Gastrocnemius medialis (tissue), 4 donors: ENCODE data around the gene LILRB4. TPM values are rescaled to one million over a fixed set of nuclear protein-coding genes. Genes with fewer than 3 reads are reported as not detected.

Experiments
- ATAC-seq, 2 donors: fragments of 150-250 bp; one replicate each; pipeline ENCODE4 v1.9.1; 2016
- DNase-seq, 2 donors: peaks; one replicate each; pipeline ENCODE4 v3.0.0-alpha.2; 2019
- H3K27ac ChIP-seq, 4 donors: fragments of 200-600 bp; sonication (generic); 1 replicate in 1 of 4; 2 replicates in 3 of 4; pipeline ENCODE4 v1.5.1; 2016 to 2018; ENCODE audit warnings: mild to moderate bottlenecking in 2 of 4, moderate library complexity in 1 of 4
- H3K27me3 ChIP-seq, 3 donors: fragments of 200-600 bp; sonication (generic) in 2 of 3; 1 replicate in 1 of 3; 2 replicates in 2 of 3; pipeline versions ENCODE4 v1.5.1 to v1.6.0; 2016 to 2019; ENCODE audit warnings: mild to moderate bottlenecking in 1 of 3, moderate library complexity in 1 of 3
- H3K36me3 ChIP-seq, 2 donors: fragments of 200-600 bp; sonication (generic) in 1 of 2; one replicate each; pipeline ENCODE4 v1.5.1; 2017 to 2018
- H3K4me1 ChIP-seq, 2 donors: fragments of 200-600 bp; sonication (generic) in 1 of 2; one replicate each; pipeline ENCODE4 v1.5.1; 2016 to 2017; ENCODE audit warnings: mild to moderate bottlenecking in 2 of 2
- H3K4me3 ChIP-seq, 4 donors: fragments of 200-600 bp; sonication (generic) in 3 of 4; 1 replicate in 1 of 4; 2 replicates in 3 of 4; pipeline ENCODE4 v1.5.1; 2016 to 2019; ENCODE audit warnings: mild to moderate bottlenecking in 2 of 4
- H3K9me3 ChIP-seq, 3 donors: fragments of 200-600 bp; sonication (generic) in 2 of 3; 1 replicate in 1 of 3; 2 replicates in 2 of 3; pipeline ENCODE4 v1.5.1; 2016 to 2019
- POLR2A ChIP-seq, 2 donors: fragments of 450-650 bp; IDR thresholded peaks; one replicate each; pipeline ENCODE4 v1.6.1; 2017; ENCODE audit warnings: antibody characterized with exemption in 2 of 2, mild to moderate bottlenecking in 2 of 2, moderate library complexity in 2 of 2
- in situ Hi-C, 4 donors: fragments of 200-750 bp; cut with MboI; loops; one replicate each; pipeline versions ENCODE4 v1.15.0 to v1.8.0; 2017; ENCODE audit warnings: low sequenced_read_pairs in 4 of 4
- intact Hi-C: fragments of 100-400 bp; cut with DNase I; formaldehyde crosslinking; loops from one replicate; pipeline ENCODE4 v1.15.1; 2023; ENCODE audit warnings: low total_unique reads
- total RNA-seq, 4 donors: library from RNA; depleted of rRNA; stranded (reverse); fragments of >200 nt; gene quantifications; one replicate each; pipeline versions ENCODE4 v1.1.0 to v1.2.3, GENCODE V29; 2016
- TF ChIP-seq, protein P1 (sequence below), 5 experiments: fragments of 450-650 bp in 3 of 5; fragments of 200-600 bp in 2 of 5; sonication (generic) in 2 of 5; IDR thresholded peaks in 4 of 5; conservative IDR thresholded peaks in 1 of 5; 1 replicate in 4 of 5; 2 replicates in 1 of 5; pipeline ENCODE4 v1.5.1; 2016 to 2019; ENCODE audit warnings: antibody characterized with exemption in 5 of 5, mild to moderate bottlenecking in 3 of 5, moderate library complexity in 3 of 5

The LILRB4 gene
- total RNA-seq, 4 donors from 2014 or later, result 0.24 to 4.0 (median 1.0) TPM

GRCh38 chr19:54653181-54653809 lies 9.5 kb upstream of the LILRB4 start:
- intact Hi-C loops, result no loop called here
- H3K27me3 ChIP-seq, result peaks cover 0 to 3% (median 0%) of the 10 kb centered on the region in 3 donors

DNA sequence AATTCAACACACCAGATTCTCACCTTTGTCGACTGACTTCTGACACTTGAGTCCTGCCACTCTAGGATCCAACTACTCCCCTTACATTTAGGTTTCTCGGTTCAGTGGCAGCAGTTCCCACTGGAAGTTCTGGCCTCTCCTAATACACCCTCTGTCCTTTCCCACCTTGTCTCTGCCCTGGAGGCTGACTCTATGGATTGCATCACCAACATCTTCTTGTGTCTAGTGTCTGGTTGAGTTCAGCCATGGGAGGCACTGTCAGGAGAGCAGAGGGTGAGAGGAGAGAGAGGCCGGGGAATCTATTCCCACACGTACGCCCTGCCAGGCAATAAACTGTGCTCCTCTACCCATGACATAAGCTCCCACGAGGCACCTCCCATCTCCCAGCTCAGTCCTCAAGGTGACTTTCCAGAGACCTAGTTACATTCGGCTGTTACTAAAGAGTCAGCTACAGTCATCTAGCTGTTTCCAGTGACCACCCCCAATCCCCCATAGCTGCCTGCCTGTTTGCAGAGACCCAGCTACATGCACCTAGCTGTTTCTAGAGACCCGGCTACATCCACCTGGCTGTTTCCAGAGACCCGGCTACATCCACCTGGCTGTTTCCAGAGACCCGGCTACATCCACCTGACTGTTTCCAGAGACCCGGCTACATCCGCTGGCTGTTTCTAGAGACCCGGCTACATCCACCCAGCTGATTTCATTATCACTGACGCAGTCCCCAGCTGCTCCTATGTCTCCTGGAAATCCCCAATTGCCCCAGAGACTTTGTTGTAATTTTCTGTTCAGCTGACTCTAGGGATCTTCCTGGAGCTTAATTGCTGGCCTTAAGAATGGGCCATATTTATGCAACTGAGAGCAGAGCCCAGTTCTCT lies 8.1 kb upstream of the LILRB4 start:
- in situ Hi-C loops, result no loop called here
- H3K27me3 ChIP-seq, result peaks cover 0 to 3% (median 0%) of the 10 kb centered on the region in 3 donors

More at GRCh38 chr19:54653181-54653809, 9.5 kb upstream of the LILRB4 start:
- H3K9me3 ChIP-seq, result no peaks in the 10 kb centered on the region
- no peak for ATAC-seq
- in situ Hi-C loops, result no loop called here
- H3K27ac ChIP-seq, result no peak overlapping the region
- H3K36me3 ChIP-seq, result no peaks in the 10 kb centered on the region
- H3K4me1 ChIP-seq, result no peaks in the 10 kb centered on the region
- H3K4me3 ChIP-seq, result no peak overlapping the region
- no peak for TF ChIP-seq POLR2A (IDR thresholded peaks at IDR 0.05)
- TF ChIP-seq, protein P1, sequence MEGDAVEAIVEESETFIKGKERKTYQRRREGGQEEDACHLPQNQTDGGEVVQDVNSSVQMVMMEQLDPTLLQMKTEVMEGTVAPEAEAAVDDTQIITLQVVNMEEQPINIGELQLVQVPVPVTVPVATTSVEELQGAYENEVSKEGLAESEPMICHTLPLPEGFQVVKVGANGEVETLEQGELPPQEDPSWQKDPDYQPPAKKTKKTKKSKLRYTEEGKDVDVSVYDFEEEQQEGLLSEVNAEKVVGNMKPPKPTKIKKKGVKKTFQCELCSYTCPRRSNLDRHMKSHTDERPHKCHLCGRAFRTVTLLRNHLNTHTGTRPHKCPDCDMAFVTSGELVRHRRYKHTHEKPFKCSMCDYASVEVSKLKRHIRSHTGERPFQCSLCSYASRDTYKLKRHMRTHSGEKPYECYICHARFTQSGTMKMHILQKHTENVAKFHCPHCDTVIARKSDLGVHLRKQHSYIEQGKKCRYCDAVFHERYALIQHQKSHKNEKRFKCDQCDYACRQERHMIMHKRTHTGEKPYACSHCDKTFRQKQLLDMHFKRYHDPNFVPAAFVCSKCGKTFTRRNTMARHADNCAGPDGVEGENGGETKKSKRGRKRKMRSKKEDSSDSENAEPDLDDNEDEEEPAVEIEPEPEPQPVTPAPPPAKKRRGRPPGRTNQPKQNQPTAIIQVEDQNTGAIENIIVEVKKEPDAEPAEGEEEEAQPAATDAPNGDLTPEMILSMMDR (IDR thresholded peaks at IDR 0.05 in 4 of 5, conservative IDR thresholded peaks at IDR 0.05 in 1 of 5), result peak in 2 of 5 experiments; percentile 9 to 38
- no peak for DNase-seq

GRCh38 chr19:54659300-54659699 lies 3.5 kb upstream of the LILRB4 start:
- in situ Hi-C loops, result no loop called here
- ATAC-seq, result no peak
- intact Hi-C loops, result no loop called here

More for the DNA sequence above, 8.1 kb upstream of the LILRB4 start:
- no peak for TF ChIP-seq POLR2A (IDR thresholded peaks at IDR 0.05)
- TF ChIP-seq, protein P1 (IDR thresholded peaks at IDR 0.05 in 4 of 5, conservative IDR thresholded peaks at IDR 0.05 in 1 of 5), result no peak
- intact Hi-C loops, result no loop called here
- H3K36me3 ChIP-seq, result no peaks in the 10 kb centered on the region
- no peaks in the 10 kb centered on the region for H3K4me1 ChIP-seq
- H3K27ac ChIP-seq, result no peak overlapping the region
- no peak for DNase-seq
- no peak for ATAC-seq
- no peaks in the 10 kb centered on the region for H3K9me3 ChIP-seq
- no peak overlapping the region for H3K4me3 ChIP-seq

DNA sequence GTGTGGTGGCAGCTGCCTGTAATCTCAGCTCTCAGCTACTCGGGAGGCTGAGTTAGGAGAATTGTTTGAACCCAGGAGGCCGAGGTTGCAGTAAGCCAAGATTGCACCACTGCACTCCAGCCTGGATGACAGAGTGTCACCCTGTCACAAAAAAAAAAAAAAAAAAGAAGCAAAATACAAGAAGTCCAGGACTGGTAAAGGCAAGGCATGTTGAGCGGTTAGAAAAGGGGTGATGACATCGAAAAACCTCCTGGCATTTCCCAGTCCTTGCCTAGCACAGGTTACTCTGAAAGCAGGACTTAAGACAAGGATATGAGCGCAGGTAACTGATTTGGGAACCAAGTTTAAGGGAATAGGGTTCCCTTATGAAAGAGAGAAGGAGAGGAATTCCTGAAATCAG lies 2.5 kb upstream of the LILRB4 start:
- no peaks in the 10 kb centered on the region for H3K36me3 ChIP-seq
- no peaks in the 10 kb centered on the region for H3K27me3 ChIP-seq
- ATAC-seq (no peak), DNase-seq (no peak)
- TF ChIP-seq, protein P1 (IDR thresholded peaks at IDR 0.05 in 4 of 5, conservative IDR thresholded peaks at IDR 0.05 in 1 of 5), result no peak
- TF ChIP-seq POLR2A (IDR thresholded peaks at IDR 0.05), result no peak
- no peaks in the 10 kb centered on the region for H3K4me1 ChIP-seq
- no peaks in the 10 kb centered on the region for H3K9me3 ChIP-seq
- in situ Hi-C loops, result no loop called here
- intact Hi-C loops, result no loop called here
- H3K27ac ChIP-seq, result no peak overlapping the region
- H3K4me3 ChIP-seq, result no peak overlapping the region

More at GRCh38 chr19:54659300-54659699, 3.5 kb upstream of the LILRB4 start:
- Histone ChIP-seq H3K36me3 (no peaks in the 10 kb centered on the region), H3K27me3 (no peaks in the 10 kb centered on the region), H3K27ac (no peak overlapping the region), H3K4me1 (no peaks in the 10 kb centered on the region), H3K4me3 (no peak overlapping the region), H3K9me3 (no peaks in the 10 kb centered on the region)
- no peak for DNase-seq
- TF ChIP-seq, protein P1 (IDR thresholded peaks at IDR 0.05 in 4 of 5, conservative IDR thresholded peaks at IDR 0.05 in 1 of 5), result no peak
- no peak for TF ChIP-seq POLR2A (IDR thresholded peaks at IDR 0.05)
